Activated CD8-positive, alpha-beta memory T cell treated with anti-CD3 and anti-CD28 coated beads for 48 hours (primary cell): ENCODE results near the gene FGFRL1.
"Not testable (repeated sequence)": the region's sequence is repeated elsewhere in the genome, so short reads cannot be mapped to it uniquely, and the experiment has no call there.

ENCODE experiments used
- DNase-seq, 3 experiments: peaks; one replicate each; pipeline ENCODE4 v3.0.0-alpha.2; 2020; ENCODE audit warnings: low read depth in 2 of 3, low spot score in 2 of 3

Gene FGFRL1

GRCh38 chr4:973431-974397 is 37.7 kb upstream of the FGFRL1 start, which contains the start of gene DGKQ:
Gene DGKQ, minus strand, starts transcription at chr4:973569. Its CDS starts 87 bp downstream, at chr4:973482.
- DNase-seq = peak; percentile 62 to 81 (median 79)

GRCh38 chr4:974668-975067 is 36.8 kb upstream of the FGFRL1 start:
- DNase-seq = no peak

- not testable (repeated sequence) for DNase-seq
Measured at GRCh38 chr4:976016-976415, 35.4 kb upstream of the FGFRL1 start.

GRCh38 chr4:978957-979701 is 32.3 kb upstream of the FGFRL1 start:
- no peak for DNase-seq

GRCh38 chr4:982291-982690 is 29.1 kb upstream of the FGFRL1 start:
- DNase-seq = no peak

- no peak for DNase-seq
Measured at GRCh38 chr4:982814-983213, 28.6 kb upstream of the FGFRL1 start.

GRCh38 chr4:984336-985054 is 26.9 kb upstream of the FGFRL1 start:
- no peak for DNase-seq

GRCh38 chr4:985123-985830 is 26.1 kb upstream of the FGFRL1 start:
- DNase-seq = peak in 2 of 3 experiments; percentile 45 to 50

- no peak for DNase-seq
Measured at GRCh38 chr4:986428-986878, 25.0 kb upstream of the FGFRL1 start.

- peak; percentile 67 to 74 (median 67) for DNase-seq
Measured at GRCh38 chr4:986879-987623, 24.4 kb upstream of the FGFRL1 start, which contains the start of gene IDUA. Gene IDUA, plus strand, starts transcription at chr4:987044. Its CDS starts 41 bp downstream, at chr4:987085.

- no peak for DNase-seq
Measured at GRCh38 chr4:987624-988513, 23.6 kb upstream of the FGFRL1 start.

- DNase-seq = no peak
Measured at GRCh38 chr4:988726-989721, 22.4 kb upstream of the FGFRL1 start.

GRCh38 chr4:989722-990471 is 21.5 kb upstream of the FGFRL1 start:
- DNase-seq = no peak

GRCh38 chr4:990746-991367 is 20.6 kb upstream of the FGFRL1 start:
- DNase-seq = no peak

GRCh38 chr4:991451-992296 is 19.8 kb upstream of the FGFRL1 start:
- DNase-seq = no peak
